ENCODE measurements around the gene MGAT4A. TPM values are rescaled to one million over a fixed set of nuclear protein-coding genes. Genes with fewer than 3 reads are reported as not detected.

MGAT4A gene
- total and polyA plus RNA-seq, 2 of the 13 experiments (the other 11 are each of a cell fraction or from before 2014, with no cell fraction given), result 47.2 to 90.9 TPM

DNA sequence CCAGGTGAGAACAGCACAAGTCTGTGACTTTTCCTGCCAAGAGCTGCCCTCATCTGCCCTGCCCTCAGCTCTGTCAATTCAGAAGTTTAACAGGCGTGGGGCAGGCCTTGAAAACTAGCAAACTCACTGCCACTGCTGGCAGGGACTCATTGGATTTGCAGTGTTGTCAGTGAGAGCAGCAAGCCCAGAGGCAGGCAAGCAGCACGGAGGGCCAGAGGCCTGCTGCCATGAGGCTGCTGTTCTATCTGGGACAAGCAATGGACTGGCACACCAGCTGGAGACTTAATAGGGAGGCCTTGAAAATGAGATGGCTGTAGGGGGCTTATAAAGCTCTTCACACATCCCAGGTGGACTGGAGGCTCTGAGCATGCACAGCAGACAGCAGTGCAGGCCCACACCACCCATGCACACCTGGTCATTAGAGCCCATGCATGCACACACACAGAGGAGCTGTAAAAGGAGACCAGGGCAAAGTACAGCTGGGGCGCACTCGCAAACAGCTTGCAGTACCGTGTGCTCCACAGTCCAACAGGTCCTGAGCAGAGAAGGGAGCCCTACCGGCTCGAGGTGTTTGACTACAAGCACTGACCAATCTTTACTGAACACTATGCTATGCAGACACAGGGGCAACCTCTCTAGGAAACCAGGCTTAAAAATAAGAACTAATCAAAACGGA lies 28.7 kb downstream of the MGAT4A start (continued):
- TF ChIP-seq, protein P1, sequence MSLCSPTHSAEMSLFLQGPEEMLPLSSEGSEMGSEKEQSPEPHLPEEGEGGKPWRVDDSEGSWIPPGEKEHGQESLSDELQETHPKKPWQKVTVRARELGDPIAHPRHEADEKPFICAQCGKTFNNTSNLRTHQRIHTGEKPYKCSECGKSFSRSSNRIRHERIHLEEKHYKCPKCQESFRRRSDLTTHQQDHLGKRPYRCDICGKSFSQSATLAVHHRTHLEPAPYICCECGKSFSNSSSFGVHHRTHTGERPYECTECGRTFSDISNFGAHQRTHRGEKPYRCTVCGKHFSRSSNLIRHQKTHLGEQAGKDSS (CRISPR knock-in tag; IDR thresholded peaks at IDR 0.05; ENCODE audit: borderline replicate concordance, low read depth), result peak; percentile 96; the same call in 1 of the 2 replicates
- TF ChIP-seq THYN1 (CRISPR knock-in tag; IDR thresholded peaks at IDR 0.05; ENCODE audit: borderline replicate concordance, low read depth) (0 out of 2 replicates have a peak, but pooled peaks have one; percentile 63), ZNF776 (CRISPR knock-in tag; IDR thresholded peaks at IDR 0.05) (no peak), MLXIP (CRISPR knock-in tag; IDR thresholded peaks at IDR 0.05; ENCODE audit: borderline replicate concordance) (no peak), CTCF (CRISPR knock-in tag; IDR thresholded peaks at IDR 0.05) (peak; percentile 41), GZF1 (CRISPR knock-in tag; IDR thresholded peaks at IDR 0.05) (peak; percentile 87), CBX1 (IDR thresholded peaks at IDR 0.05; ENCODE audit: low read depth) (peak; percentile 71), ATF7-NPFF (CRISPR knock-in tag; IDR thresholded peaks at IDR 0.05; ENCODE audit: low read depth) (no peak), CENPT (CRISPR knock-in tag; IDR thresholded peaks at IDR 0.05; ENCODE audit: low read depth) (no peak; the same call in 1 of the 2 replicates), STAG1 (CRISPR knock-in tag; IDR thresholded peaks at IDR 0.05) (peak; percentile 34; the same call in 1 of the 2 replicates), FIP1L1 (IDR thresholded peaks at IDR 0.05; ENCODE audit: borderline replicate concordance, insufficient read depth, low read depth, low read length) (0 out of 2 replicates have a peak, but pooled peaks have one; percentile 47), ZNF503 (CRISPR knock-in tag; IDR thresholded peaks at IDR 0.05) (no peak), PRMT3 (CRISPR knock-in tag; IDR thresholded peaks at IDR 0.05; ENCODE audit: borderline replicate concordance, low read depth) (no peak)
- TF ChIP-seq, protein P2, sequence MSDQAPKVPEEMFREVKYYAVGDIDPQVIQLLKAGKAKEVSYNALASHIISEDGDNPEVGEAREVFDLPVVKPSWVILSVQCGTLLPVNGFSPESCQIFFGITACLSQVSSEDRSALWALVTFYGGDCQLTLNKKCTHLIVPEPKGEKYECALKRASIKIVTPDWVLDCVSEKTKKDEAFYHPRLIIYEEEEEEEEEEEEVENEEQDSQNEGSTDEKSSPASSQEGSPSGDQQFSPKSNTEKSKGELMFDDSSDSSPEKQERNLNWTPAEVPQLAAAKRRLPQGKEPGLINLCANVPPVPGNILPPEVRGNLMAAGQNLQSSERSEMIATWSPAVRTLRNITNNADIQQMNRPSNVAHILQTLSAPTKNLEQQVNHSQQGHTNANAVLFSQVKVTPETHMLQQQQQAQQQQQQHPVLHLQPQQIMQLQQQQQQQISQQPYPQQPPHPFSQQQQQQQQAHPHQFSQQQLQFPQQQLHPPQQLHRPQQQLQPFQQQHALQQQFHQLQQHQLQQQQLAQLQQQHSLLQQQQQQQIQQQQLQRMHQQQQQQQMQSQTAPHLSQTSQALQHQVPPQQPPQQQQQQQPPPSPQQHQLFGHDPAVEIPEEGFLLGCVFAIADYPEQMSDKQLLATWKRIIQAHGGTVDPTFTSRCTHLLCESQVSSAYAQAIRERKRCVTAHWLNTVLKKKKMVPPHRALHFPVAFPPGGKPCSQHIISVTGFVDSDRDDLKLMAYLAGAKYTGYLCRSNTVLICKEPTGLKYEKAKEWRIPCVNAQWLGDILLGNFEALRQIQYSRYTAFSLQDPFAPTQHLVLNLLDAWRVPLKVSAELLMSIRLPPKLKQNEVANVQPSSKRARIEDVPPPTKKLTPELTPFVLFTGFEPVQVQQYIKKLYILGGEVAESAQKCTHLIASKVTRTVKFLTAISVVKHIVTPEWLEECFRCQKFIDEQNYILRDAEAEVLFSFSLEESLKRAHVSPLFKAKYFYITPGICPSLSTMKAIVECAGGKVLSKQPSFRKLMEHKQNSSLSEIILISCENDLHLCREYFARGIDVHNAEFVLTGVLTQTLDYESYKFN (CRISPR knock-in tag; conservative IDR thresholded peaks at IDR 0.05), result peak; percentile 92
